OCI-LY3 (cell line): ENCODE data around the gene GRK1.
"Not testable (repeated sequence)": the region's sequence is repeated elsewhere in the genome, so short reads cannot be mapped to it uniquely, and the experiment has no call there.

ENCODE experiments used
- H2AFZ ChIP-seq: fragments of 200-600, 300-600 bp; shearing (Covaris generic); 2 replicates; pipeline ENCODE4 v1.6.0; 2014; ENCODE audit warnings: antibody characterized with exemption, low read depth, low read length
- H3K27ac ChIP-seq: fragments of 200-600, 300-600 bp; sonication (generic); 2 replicates; pipeline ENCODE4 v1.5.1; 2014; ENCODE audit warnings: mild to moderate bottlenecking, low read length, moderate library complexity, mixed read lengths
- H3K27me3 ChIP-seq: fragments of 200-600, 300-600 bp; sonication (generic); 2 replicates; pipeline ENCODE4 v1.6.1; 2014; ENCODE audit warnings: low read depth, low read length, mixed read lengths
- H3K36me3 ChIP-seq: fragments of 200-600, 300-600 bp; sonication (generic); replicated peaks from 2 replicates; pipeline ENCODE3; 2014; ENCODE audit warnings: low read depth, low read length, mixed read lengths
- H3K4me1 ChIP-seq: fragments of 300-600, 200-600 bp; sonication (generic); 2 replicates; pipeline ENCODE4 v1.6.1; 2014; ENCODE audit warnings: low read length, mixed read lengths
- H3K4me2 ChIP-seq: fragments of 200-600, 300-600 bp; sonication (generic); 2 replicates; pipeline ENCODE4 v1.6.1; 2014; ENCODE audit warnings: low read length, mixed read lengths
- H3K4me3 ChIP-seq: fragments of 300-600, 200-600 bp; sonication (generic); 2 replicates; pipeline ENCODE4 v1.5.1; 2014; ENCODE audit warnings: antibody characterized with exemption, mild to moderate bottlenecking, low read length, moderate library complexity
- H3K79me2 ChIP-seq: fragments of 300-600, 200-600 bp; shearing (Covaris generic); 2 replicates; pipeline ENCODE4 v1.6.1; 2014; ENCODE audit warnings: mild to moderate bottlenecking, low read length, mixed read lengths
- H3K9ac ChIP-seq: fragments of 300-600, 200-600 bp; shearing (Covaris generic); 2 replicates; pipeline ENCODE4 v1.6.0; 2014; ENCODE audit warnings: mild to moderate bottlenecking, low read length, moderate library complexity
- H3K9me3 ChIP-seq: fragments of 200-600, 300-600 bp; shearing (Covaris generic); 2 replicates; pipeline ENCODE4 v1.6.1; 2014; ENCODE audit warnings: low read length, mixed read lengths; ENCODE audit not compliant: insufficient read depth
- H4K20me1 ChIP-seq: fragments of 200-600, 300-600 bp; sonication (generic); 2 replicates; pipeline ENCODE4 v1.6.1; 2016; ENCODE audit warnings: low read length, mixed read lengths; ENCODE audit not compliant: insufficient read depth
- CTCF ChIP-seq: fragments of 200-600, 300-600 bp; sonication (generic); IDR thresholded peaks from 2 replicates; pipeline ENCODE4 v1.5.1; 2014; ENCODE audit warnings: antibody characterized with exemption, low read length, low read depth
- EZH2phosphoT487 ChIP-seq: fragments of 200-600 bp; shearing (Covaris generic); IDR thresholded peaks from 2 replicates; pipeline ENCODE4 v1.6.1; 2018; ENCODE audit warnings: antibody characterized with exemption, mixed run types, low read depth

GRK1 gene

DNA sequence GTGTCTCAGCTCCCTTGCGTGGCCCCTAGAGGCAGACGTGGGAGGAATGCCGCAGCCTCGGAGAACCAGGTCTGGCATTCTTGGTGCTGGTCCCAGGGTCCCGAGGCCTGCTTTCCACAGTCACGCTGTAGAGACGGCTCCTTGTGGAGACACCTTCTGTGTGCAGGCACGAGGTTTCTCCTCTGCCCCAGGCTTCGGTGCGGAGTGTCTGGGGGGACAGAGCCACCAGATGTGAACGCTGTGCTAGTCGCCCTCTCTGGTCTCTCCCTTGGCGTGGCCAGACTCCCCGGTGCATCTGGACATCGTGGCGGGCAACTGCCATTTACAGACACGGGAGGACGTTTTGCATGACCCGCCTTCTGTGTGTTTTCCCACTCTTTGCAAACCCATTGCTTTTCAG, 84.5 kb downstream of the GRK1 start:
- Histone ChIP-seq H4K20me1 (no peaks in the 10 kb centered on the region), H3K36me3 (no peaks in the 10 kb centered on the region), H3K9me3 (no peaks in the 10 kb centered on the region; the same call in 1 of the 2 replicates), H3K27ac (no peak overlapping the region), H2AFZ (no peak overlapping the region), H3K4me1 (no peaks in the 10 kb centered on the region), H3K79me2 (no peaks in the 10 kb centered on the region), H3K27me3 (0 out of 2 replicates have a peak, but pooled peaks cover 3% of the 10 kb centered on the region), H3K4me3 (no peak overlapping the region), H3K9ac (no peak overlapping the region), H3K4me2 (no peak overlapping the region)
- no peak for TF ChIP-seq CTCF
- no peak for TF ChIP-seq EZH2phosphoT487

DNA sequence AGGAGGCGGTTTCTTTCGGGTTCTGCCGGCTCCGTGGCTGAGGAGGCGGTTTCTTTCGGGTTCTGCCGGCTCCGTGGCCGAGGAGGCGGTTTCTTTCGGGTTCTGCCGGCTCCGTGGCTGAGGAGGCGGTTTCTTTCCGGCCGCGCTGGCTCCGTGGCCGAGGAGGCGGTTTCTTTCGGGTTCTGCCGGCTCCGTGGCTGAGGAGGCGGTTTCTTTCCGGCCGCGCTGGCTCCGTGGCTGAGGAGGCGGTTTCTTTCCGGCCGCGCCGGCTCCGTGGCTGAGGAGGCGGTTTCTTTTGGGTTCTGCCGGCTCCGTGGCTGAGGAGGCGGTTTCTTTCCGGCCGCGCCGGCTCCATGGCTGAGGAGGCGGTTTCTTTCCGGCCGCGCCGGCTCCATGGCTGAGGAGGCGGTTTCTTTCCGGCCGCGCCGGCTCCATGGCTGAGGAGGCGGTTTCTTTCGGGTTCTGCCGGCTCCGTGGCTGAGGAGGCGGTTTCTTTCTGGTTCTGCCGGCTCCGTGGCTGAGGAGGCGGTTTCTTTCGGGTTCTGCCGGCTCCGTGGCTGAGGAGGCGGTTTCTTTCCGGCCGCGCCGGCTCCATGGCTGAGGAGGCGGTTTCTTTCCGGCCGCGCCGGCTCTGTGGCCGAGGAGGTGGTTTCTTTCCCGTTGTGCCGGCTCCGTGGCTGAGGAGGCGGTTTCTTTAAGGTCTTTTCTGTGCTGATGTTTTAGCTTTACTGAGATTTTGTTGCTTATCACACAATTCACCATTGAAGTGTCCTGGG, 85.4 kb downstream of the GRK1 start:
- not testable (repeated sequence) for H3K27ac ChIP-seq, H3K9me3 ChIP-seq, H3K4me1 ChIP-seq, H3K79me2 ChIP-seq, H3K4me2 ChIP-seq, H3K27me3 ChIP-seq, H2AFZ ChIP-seq, H4K20me1 ChIP-seq, H3K9ac ChIP-seq, H3K36me3 ChIP-seq, H3K4me3 ChIP-seq

DNA sequence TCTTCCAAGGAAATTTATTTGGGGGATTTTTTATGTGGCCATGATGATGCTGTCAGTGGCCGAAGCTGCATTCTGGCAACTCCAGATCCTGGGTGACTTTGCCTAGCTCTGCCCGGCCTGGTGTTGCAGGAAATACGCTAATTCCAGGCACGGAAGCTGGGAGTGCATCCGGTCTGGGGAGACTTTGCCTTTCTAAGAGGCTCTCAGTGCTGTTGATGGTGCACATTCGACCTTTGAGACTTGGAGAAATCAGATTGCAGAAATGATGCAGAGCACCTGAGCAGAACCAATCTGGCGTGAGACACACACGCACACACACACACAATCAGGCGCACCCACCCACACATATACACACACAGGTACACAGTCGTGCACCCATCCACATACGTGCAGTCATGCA, 86.2 kb downstream of the GRK1 start:
- H3K27ac ChIP-seq, result no peak overlapping the region
- no peak overlapping the region for H2AFZ ChIP-seq
- H3K4me3 ChIP-seq, result no peak overlapping the region
- H3K4me2 ChIP-seq, result no peak overlapping the region
- H3K27me3 ChIP-seq, result 0 out of 2 replicates have a peak, but pooled peaks cover 3% of the 10 kb centered on the region
- TF ChIP-seq EZH2phosphoT487 (no peak), CTCF (no peak)
- H3K9ac ChIP-seq, result no peak overlapping the region
- H3K79me2 ChIP-seq, result no peaks in the 10 kb centered on the region
- no peaks in the 10 kb centered on the region for H3K36me3 ChIP-seq
- peaks cover 2% of the 10 kb centered on the region for H3K4me1 ChIP-seq
- no peaks in the 10 kb centered on the region for H4K20me1 ChIP-seq
- H3K9me3 ChIP-seq, result no peaks in the 10 kb centered on the region; the same call in 1 of the 2 replicates

- Histone ChIP-seq H3K4me2 (no peak overlapping the region), H4K20me1 (no peaks in the 10 kb centered on the region), H3K4me1 (peaks cover 6% of the 10 kb centered on the region)
Observed at GRCh38 chr13:113754242-113754641, 87.2 kb downstream of the GRK1 start.

More at GRCh38 chr13:113754242-113754641, 87.2 kb downstream of the GRK1 start:
- no peaks in the 10 kb centered on the region for H3K79me2 ChIP-seq
- no peaks in the 10 kb centered on the region for H3K36me3 ChIP-seq
- TF ChIP-seq EZH2phosphoT487, result no peak
- TF ChIP-seq CTCF, result no peak
- no peak overlapping the region for H3K4me3 ChIP-seq
- H3K9me3 ChIP-seq, result no peaks in the 10 kb centered on the region; the same call in 1 of the 2 replicates
- no peak overlapping the region for H2AFZ ChIP-seq
- no peak overlapping the region for H3K9ac ChIP-seq
- no peak overlapping the region for H3K27ac ChIP-seq
- 0 out of 2 replicates have a peak, but pooled peaks cover 3% of the 10 kb centered on the region for H3K27me3 ChIP-seq
